Caki2 (cell line): ENCODE measurements around the gene OR51D1. TPM values are rescaled to one million over a fixed set of nuclear protein-coding genes. Genes with fewer than 3 reads are reported as not detected.

Source experiments
- DNase-seq: peaks from one replicate; pipeline ENCODE4 v3.0.0-alpha.2; 2015; ENCODE audit warnings: low read depth
- in situ Hi-C: cut with HindIII; loops from 2 replicates; pipeline ENCODE4 v1.10.0; 2016; ENCODE audit warnings: low sequenced_read_pairs, low pct_unique_long_range_greater_than_20kb, mixed read lengths
- total RNA-seq: library from RNA; depleted of rRNA; stranded (reverse); fragments of >200 nt; shearing (Covaris generic); gene quantifications from 2 replicates; pipeline ENCODE4 v1.2.3, GENCODE V29; 2014; ENCODE audit warnings: low replicate concordance; rRNA removed

The OR51D1 gene
- total RNA-seq, 1 experiment from 2014 or later, result not detected

DNA sequence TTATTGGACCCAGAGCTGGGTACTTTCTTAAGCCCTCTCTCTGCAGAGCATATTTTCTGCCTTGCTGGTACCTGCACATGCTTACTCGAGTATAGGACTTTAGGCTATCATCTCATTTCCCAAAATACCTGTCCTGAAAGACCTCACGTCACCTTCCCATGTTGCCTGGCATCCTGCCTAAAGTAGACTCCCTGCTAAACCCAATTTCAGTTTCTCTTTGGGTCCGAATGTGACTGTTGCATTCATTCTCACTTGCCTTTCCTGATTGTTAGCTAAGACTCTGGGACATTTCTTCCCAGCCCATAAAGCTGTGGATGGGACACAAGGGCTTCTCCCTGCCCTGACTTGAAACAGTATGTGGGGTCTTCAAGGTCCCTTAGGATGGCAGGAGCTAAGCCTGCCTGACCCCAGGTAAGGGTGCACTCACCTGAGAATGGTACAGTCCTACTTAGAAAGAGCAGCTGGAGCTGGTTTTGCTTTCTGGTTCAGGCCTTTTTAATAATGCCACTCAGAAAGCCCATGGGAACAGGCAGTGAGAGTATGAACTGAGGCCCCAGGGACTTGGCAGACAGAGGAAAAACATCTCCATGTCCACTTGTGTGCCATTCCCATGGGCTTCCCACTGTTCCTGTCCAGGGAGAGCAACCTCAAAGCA is 47.5 kb downstream of the OR51D1 start:
- DNase-seq, result no peak
- in situ Hi-C loops, result no loop called here

Other genes starting within 250 kb of the OR51D1 start
- 22.1 and 26.9 TPM in 2 replicates for gene TRIM21, start 243.8 kb upstream of the OR51D1 start, total RNA-seq
- not detected in 2 replicates for gene OR52K2, start 188.2 kb upstream of the OR51D1 start, total RNA-seq
- gene OR52K1, start 154.8 kb upstream of the OR51D1 start, total RNA-seq, result not detected in 2 replicates
- not detected in 2 replicates for gene OR52M1, start 92.3 kb upstream of the OR51D1 start, total RNA-seq
- not detected in 2 replicates for gene OR52I2, start 55.7 kb upstream of the OR51D1 start, total RNA-seq
- gene OR52I1, start 43.4 kb upstream of the OR51D1 start, total RNA-seq, result not detected in 2 replicates
- gene TRIM68, start 29.2 kb upstream of the OR51D1 start, total RNA-seq, result 10.2 and 13.7 TPM in 2 replicates
- gene OR51E1, start 6.5 kb downstream of the OR51D1 start, total RNA-seq, result not detected in 2 replicates
- gene OR51E2, start 60.4 kb downstream of the OR51D1 start, total RNA-seq, result 0.17 TPM in 1 of 2 replicates, not detected in the other
- not detected in 2 replicates for gene MMP26, start 67.3 kb downstream of the OR51D1 start, total RNA-seq
- not detected in 2 replicates for gene OR51F1, start 132.5 kb downstream of the OR51D1 start, total RNA-seq
- not detected in 2 replicates for gene OR52R1, start 166.9 kb downstream of the OR51D1 start, total RNA-seq
- gene OR51F2, start 183.8 kb downstream of the OR51D1 start, total RNA-seq, result not detected in 2 replicates
- not detected in 2 replicates for gene OR51S1, start 211.7 kb downstream of the OR51D1 start, total RNA-seq
- gene OR51T1, start 244.4 kb downstream of the OR51D1 start, total RNA-seq, result not detected in 2 replicates